GM23338 (cell line): Measurements from ENCODE around the gene NGF. TPM values are rescaled to one million over a fixed set of nuclear protein-coding genes. Genes with fewer than 3 reads are reported as not detected.

Experiments
- ATAC-seq: fragments of 200-7000 bp; cut with Tn5 transposase; 3 replicates; pipeline ENCODE4 v1.9.1; 2020
- DNase-seq: peaks from one replicate; pipeline ENCODE4 v3.0.0-alpha.2; 2015; ENCODE audit warnings: low spot score
- H2AFZ ChIP-seq: fragments of 200-600 bp; sonication (generic); 2 replicates; pipeline ENCODE4 v1.8.0; 2016; ENCODE audit warnings: antibody characterized with exemption, mild to moderate bottlenecking, moderate library complexity
- H3F3A ChIP-seq: fragments of 200-600 bp; sonication (generic); replicated peaks from 2 replicates; pipeline ENCODE4 v1.8.0; 2017; ENCODE audit warnings: antibody characterized with exemption, mixed run types, low read depth
- H3K27ac ChIP-seq: fragments of 200-600 bp; sonication (generic); 2 replicates; pipeline ENCODE4 v1.6.1; 2016; ENCODE audit warnings: low read depth
- H3K27me3 ChIP-seq: fragments of 200-600 bp; sonication (generic); 2 replicates; pipeline ENCODE4 v1.8.0; 2016; ENCODE audit warnings: mild to moderate bottlenecking, mixed run types, moderate library complexity; ENCODE audit not compliant: insufficient read depth
- H3K36me3 ChIP-seq: fragments of 200-600 bp; sonication (generic); 2 replicates; pipeline ENCODE4 v1.8.0; 2016; ENCODE audit warnings: mild to moderate bottlenecking; ENCODE audit not compliant: insufficient read depth
- H3K4me1 ChIP-seq: fragments of 200-600 bp; sonication (generic); 2 replicates; pipeline ENCODE4 v1.8.0; 2016; ENCODE audit warnings: mild to moderate bottlenecking, moderate library complexity; ENCODE audit not compliant: insufficient read depth
- H3K4me2 ChIP-seq: fragments of 200-600 bp; sonication (generic); 2 replicates; pipeline ENCODE4 v1.7.1; 2017; ENCODE audit warnings: mixed run types
- H3K4me3 ChIP-seq: fragments of 200-600 bp; sonication (generic); 2 replicates; pipeline ENCODE4 v1.6.1; 2016; ENCODE audit warnings: mixed run types
- H3K79me2 ChIP-seq: fragments of 200-600 bp; sonication (generic); replicated peaks from 2 replicates; pipeline ENCODE4 v1.8.0; 2017; ENCODE audit warnings: mild to moderate bottlenecking; ENCODE audit not compliant: insufficient read depth
- H3K9me2 ChIP-seq: fragments of 200-600 bp; sonication (generic); 2 replicates; pipeline ENCODE4 v1.8.0; 2017; ENCODE audit not compliant: insufficient read depth
- H4K20me1 ChIP-seq: fragments of 200-600 bp; sonication (generic); replicated peaks from 2 replicates; pipeline ENCODE4 v1.8.0; 2017; ENCODE audit warnings: mild to moderate bottlenecking; ENCODE audit not compliant: insufficient read depth
- H3K27ac Mint-ChIP-seq: 2 replicates; pipeline ENCODE4 v1.8.0; 2020; ENCODE audit warnings: inconsistent platforms, mild to moderate bottlenecking, moderate library complexity, mixed read lengths
- H3K27me3 Mint-ChIP-seq: 3 replicates; pipeline ENCODE4 v1.8.0; 2022; ENCODE audit warnings: low read depth, mild to moderate bottlenecking, moderate library complexity, mixed read lengths, inconsistent platforms; ENCODE audit not compliant: insufficient read depth, poor library complexity
- H3K36me3 Mint-ChIP-seq: 3 replicates; pipeline ENCODE4 v1.8.0; 2021; ENCODE audit warnings: low read depth, mild to moderate bottlenecking, inconsistent platforms, moderate library complexity, mixed read lengths
- H3K4me1 Mint-ChIP-seq: 3 replicates; pipeline ENCODE4 v1.8.0; 2020; ENCODE audit warnings: mild to moderate bottlenecking, inconsistent platforms, mixed read lengths
- H3K4me3 Mint-ChIP-seq: 3 replicates; pipeline ENCODE4 v1.8.0; 2021; ENCODE audit warnings: moderate library complexity, mild to moderate bottlenecking, inconsistent platforms, mixed read lengths
- H3K9me3 Mint-ChIP-seq: 3 replicates; pipeline ENCODE4 v1.8.0; 2020; ENCODE audit warnings: moderate library complexity, mild to moderate bottlenecking, inconsistent platforms, mixed read lengths
- ETS1 ChIP-seq: IDR thresholded peaks from 2 replicates; pipeline ENCODE4 v1.6.1; 2016; ENCODE audit warnings: antibody characterized with exemption
- EZH2 ChIP-seq: fragments of 200-600 bp; sonication (generic); IDR thresholded peaks from one replicate; pipeline ENCODE4 v1.8.0; 2017; ENCODE audit warnings: antibody characterized with exemption, mild to moderate bottlenecking, low read depth; ENCODE audit not compliant: unreplicated experiment
- EZH2phosphoT487 ChIP-seq: fragments of 200-600 bp; sonication (generic); IDR thresholded peaks from one replicate; pipeline ENCODE4 v1.8.1; 2018; ENCODE audit warnings: antibody characterized with exemption; ENCODE audit not compliant: unreplicated experiment
- JUNB ChIP-seq: IDR thresholded peaks from one replicate; pipeline ENCODE4 v1.6.1; 2016; ENCODE audit warnings: antibody characterized with exemption; ENCODE audit not compliant: unreplicated experiment
- NANOG ChIP-seq: IDR thresholded peaks from 2 replicates; pipeline ENCODE4 v1.6.1; 2016; ENCODE audit warnings: antibody characterized with exemption, borderline replicate concordance
- POLR2AphosphoS5 ChIP-seq: IDR thresholded peaks from 2 replicates; pipeline ENCODE4 v1.6.1; 2016; ENCODE audit warnings: antibody characterized with exemption, low read depth
- STAT1 ChIP-seq: IDR thresholded peaks from one replicate; pipeline ENCODE4 v1.6.1; 2016; ENCODE audit warnings: antibody characterized with exemption; ENCODE audit not compliant: unreplicated experiment
- ZNF114 ChIP-seq: fragments of 250-450 bp; sonication (Bioruptor Pico); IDR thresholded peaks from 2 replicates; pipeline ENCODE4 v1.5.0; 2020; ENCODE audit warnings: mild to moderate bottlenecking, moderate library complexity
- ZNF331 ChIP-seq: fragments of 250-450 bp; sonication (Bioruptor Pico); IDR thresholded peaks from 2 replicates; pipeline ENCODE4 v1.5.0; 2020; ENCODE audit warnings: low read depth, mild to moderate bottlenecking, moderate library complexity
- ZNF462 ChIP-seq: fragments of 250-450 bp; sonication (Bioruptor Pico); IDR thresholded peaks from 2 replicates; pipeline ENCODE4 v1.5.0; 2020; ENCODE audit warnings: mild to moderate bottlenecking, moderate library complexity
- polyA plus RNA-seq: library from polyadenylated mRNA; unstranded; fragments of >200 nt; fragmentation: Nextera tagmentation; extraction: Ambion mirVana; gene quantifications from 2 replicates; pipeline ENCODE4 v1.2.1, GENCODE V29; 2016
- total RNA-seq: library from RNA; depleted of rRNA; stranded (reverse); fragments of >200 nt; shearing (Covaris generic); gene quantifications from 2 replicates; pipeline ENCODE4 v1.2.3, GENCODE V29; 2014
- TF ChIP-seq, protein P1 (sequence below): IDR thresholded peaks from one replicate; pipeline ENCODE4 v1.6.1; 2018; ENCODE audit warnings: antibody characterized with exemption; ENCODE audit not compliant: unreplicated experiment

Gene NGF
- total and polyA plus RNA-seq, 2 experiments from 2014 or later: 0.28 to 0.92 TPM

DNA sequence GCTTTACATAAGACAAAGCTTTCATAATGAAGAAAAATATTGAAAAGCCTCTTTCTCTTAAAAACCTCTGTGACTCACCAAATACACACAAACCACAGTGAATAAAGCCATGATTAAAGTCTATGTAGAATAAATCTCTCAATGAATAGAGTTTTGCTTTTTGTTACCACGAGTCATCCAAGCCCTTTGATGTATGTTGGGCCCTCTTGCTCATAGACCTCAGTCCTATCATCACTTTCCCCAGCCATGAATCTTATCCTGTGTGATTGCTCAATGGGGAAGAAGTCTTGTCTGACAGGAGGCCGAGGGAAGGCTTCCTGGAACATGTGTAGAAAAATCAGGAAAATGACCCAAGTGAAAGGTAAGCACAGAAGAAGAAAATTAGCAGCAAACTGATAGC, 60.8 kb downstream of the NGF start:
- H3K36me3 ChIP-seq: no peaks in the 10 kb centered on the region
- Mint-ChIP-seq H3K9me3 (peaks cover 19% of the 10 kb centered on the region), H3K4me3 (no peak overlapping the region), H3K36me3 (0 out of 3 replicates have a peak, but pooled peaks cover 3% of the 10 kb centered on the region), H3K27ac (no peak overlapping the region), H3K27me3 (no peaks in the 10 kb centered on the region), H3K4me1 (no peaks in the 10 kb centered on the region; the same call in 2 of the 3 replicates)
- DNase-seq (no peak), ATAC-seq (no peak)
- no peaks in the 10 kb centered on the region for H4K20me1 ChIP-seq
- no peaks in the 10 kb centered on the region for H3K4me1 ChIP-seq
- no peak overlapping the region for H3K4me3 ChIP-seq
- no peaks in the 10 kb centered on the region for H3K27me3 ChIP-seq
- no peak overlapping the region for H3K27ac ChIP-seq
- no peak overlapping the region for H2AFZ ChIP-seq
- H3K4me2 ChIP-seq: no peak overlapping the region
- 0 out of 2 replicates have a peak, but pooled peaks cover 5% of the 10 kb centered on the region for H3K9me2 ChIP-seq
- no peak for TF ChIP-seq POLR2AphosphoS5
- TF ChIP-seq NANOG: no peak
- no peak for TF ChIP-seq ETS1
- no peak for TF ChIP-seq EZH2phosphoT487
- TF ChIP-seq JUNB: no peak
- TF ChIP-seq STAT1: no peak
- TF ChIP-seq ZNF462 (CRISPR knock-in tag): no peak
- no peak for TF ChIP-seq EZH2
- TF ChIP-seq ZNF114 (CRISPR knock-in tag): no peak
- TF ChIP-seq, protein P1, sequence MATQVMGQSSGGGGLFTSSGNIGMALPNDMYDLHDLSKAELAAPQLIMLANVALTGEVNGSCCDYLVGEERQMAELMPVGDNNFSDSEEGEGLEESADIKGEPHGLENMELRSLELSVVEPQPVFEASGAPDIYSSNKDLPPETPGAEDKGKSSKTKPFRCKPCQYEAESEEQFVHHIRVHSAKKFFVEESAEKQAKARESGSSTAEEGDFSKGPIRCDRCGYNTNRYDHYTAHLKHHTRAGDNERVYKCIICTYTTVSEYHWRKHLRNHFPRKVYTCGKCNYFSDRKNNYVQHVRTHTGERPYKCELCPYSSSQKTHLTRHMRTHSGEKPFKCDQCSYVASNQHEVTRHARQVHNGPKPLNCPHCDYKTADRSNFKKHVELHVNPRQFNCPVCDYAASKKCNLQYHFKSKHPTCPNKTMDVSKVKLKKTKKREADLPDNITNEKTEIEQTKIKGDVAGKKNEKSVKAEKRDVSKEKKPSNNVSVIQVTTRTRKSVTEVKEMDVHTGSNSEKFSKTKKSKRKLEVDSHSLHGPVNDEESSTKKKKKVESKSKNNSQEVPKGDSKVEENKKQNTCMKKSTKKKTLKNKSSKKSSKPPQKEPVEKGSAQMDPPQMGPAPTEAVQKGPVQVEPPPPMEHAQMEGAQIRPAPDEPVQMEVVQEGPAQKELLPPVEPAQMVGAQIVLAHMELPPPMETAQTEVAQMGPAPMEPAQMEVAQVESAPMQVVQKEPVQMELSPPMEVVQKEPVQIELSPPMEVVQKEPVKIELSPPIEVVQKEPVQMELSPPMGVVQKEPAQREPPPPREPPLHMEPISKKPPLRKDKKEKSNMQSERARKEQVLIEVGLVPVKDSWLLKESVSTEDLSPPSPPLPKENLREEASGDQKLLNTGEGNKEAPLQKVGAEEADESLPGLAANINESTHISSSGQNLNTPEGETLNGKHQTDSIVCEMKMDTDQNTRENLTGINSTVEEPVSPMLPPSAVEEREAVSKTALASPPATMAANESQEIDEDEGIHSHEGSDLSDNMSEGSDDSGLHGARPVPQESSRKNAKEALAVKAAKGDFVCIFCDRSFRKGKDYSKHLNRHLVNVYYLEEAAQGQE: no peak
- no peak for TF ChIP-seq ZNF331 (CRISPR knock-in tag)
- no peaks in the 10 kb centered on the region for H3F3A ChIP-seq
- H3K79me2 ChIP-seq: no peaks in the 10 kb centered on the region
